HG03135 (cell line): ENCODE measurements around the gene MMP11.
A peak's percentile ranks its signal among the peaks of the same experiment; 100 is the strongest.

Experiments
- ATAC-seq: cut with Tn5 transposase; IDR thresholded peaks from one replicate; pipeline ENCODE4 v1.9.1; 2021; ENCODE audit warnings: mild to moderate bottlenecking, moderate library complexity; ENCODE audit not compliant: unreplicated experiment

MMP11 gene

GRCh38 chr22:23780146-23780748 lies 7.6 kb downstream of the MMP11 start:
- no peak for ATAC-seq

- ATAC-seq = no peak
Measured at GRCh38 chr22:23781065-23781464, 8.4 kb downstream of the MMP11 start.

- no peak for ATAC-seq
Measured at GRCh38 chr22:23781511-23782183, 9.0 kb downstream of the MMP11 start.

- ATAC-seq = no peak
Measured at GRCh38 chr22:23782252-23782651, 9.6 kb downstream of the MMP11 start.

GRCh38 chr22:23782703-23783102 lies 10.1 kb downstream of the MMP11 start:
- no peak for ATAC-seq

- ATAC-seq = no peak
Measured at GRCh38 chr22:23783265-23784150, 10.9 kb downstream of the MMP11 start.

GRCh38 chr22:23784215-23784732 lies 11.6 kb downstream of the MMP11 start:
- no peak for ATAC-seq

GRCh38 chr22:23786261-23786710 lies 13.6 kb downstream of the MMP11 start:
- ATAC-seq = no peak

GRCh38 chr22:23786752-23787599 lies 14.3 kb downstream of the MMP11 start, which contains the start of gene SMARCB1:
SMARCB1 (plus strand) TSS chr22:23786966; CDS start chr22:23787170, 204 bp downstream.
- ATAC-seq = peak; percentile 63

- peak; percentile 25 for ATAC-seq
Measured at GRCh38 chr22:23787600-23787896, 14.9 kb downstream of the MMP11 start.

GRCh38 chr22:23787910-23788309 lies 15.3 kb downstream of the MMP11 start:
- no peak for ATAC-seq

GRCh38 chr22:23789121-23789520 lies 16.5 kb downstream of the MMP11 start:
- ATAC-seq = no peak

- no peak for ATAC-seq
Measured at GRCh38 chr22:23789638-23790037, 17.0 kb downstream of the MMP11 start.

- ATAC-seq = no peak
Measured at GRCh38 chr22:23790819-23791737, 18.4 kb downstream of the MMP11 start.

- no peak for ATAC-seq
Measured at GRCh38 chr22:23791738-23792645, 19.3 kb downstream of the MMP11 start.

- no peak for ATAC-seq
Measured at GRCh38 chr22:23793326-23793725, 20.7 kb downstream of the MMP11 start.

GRCh38 chr22:23796461-23796860 lies 23.8 kb downstream of the MMP11 start:
- no peak for ATAC-seq
